Activated naive CD8-positive, alpha-beta T cell (primary cell): ENCODE results near the gene PPL.

ENCODE experiments used
- H3K27ac Mint-ChIP-seq: one replicate; pipeline ENCODE4 v1.8.0; 2021; ENCODE audit warnings: mixed read lengths
- H3K27me3 Mint-ChIP-seq: one replicate; pipeline ENCODE4 v1.8.0; 2021; ENCODE audit warnings: mixed read lengths
- H3K36me3 Mint-ChIP-seq: one replicate; pipeline ENCODE4 v1.8.0; 2021; ENCODE audit warnings: mixed read lengths
- H3K4me1 Mint-ChIP-seq: one replicate; pipeline ENCODE4 v1.8.0; 2021; ENCODE audit warnings: low read depth, mixed read lengths
- H3K4me3 Mint-ChIP-seq: one replicate; pipeline ENCODE4 v1.8.0; 2021; ENCODE audit warnings: mild to moderate bottlenecking, mixed read lengths
- H3K9me3 Mint-ChIP-seq: one replicate; pipeline ENCODE4 v1.8.0; 2021; ENCODE audit warnings: low read depth, mixed read lengths

PPL gene

DNA sequence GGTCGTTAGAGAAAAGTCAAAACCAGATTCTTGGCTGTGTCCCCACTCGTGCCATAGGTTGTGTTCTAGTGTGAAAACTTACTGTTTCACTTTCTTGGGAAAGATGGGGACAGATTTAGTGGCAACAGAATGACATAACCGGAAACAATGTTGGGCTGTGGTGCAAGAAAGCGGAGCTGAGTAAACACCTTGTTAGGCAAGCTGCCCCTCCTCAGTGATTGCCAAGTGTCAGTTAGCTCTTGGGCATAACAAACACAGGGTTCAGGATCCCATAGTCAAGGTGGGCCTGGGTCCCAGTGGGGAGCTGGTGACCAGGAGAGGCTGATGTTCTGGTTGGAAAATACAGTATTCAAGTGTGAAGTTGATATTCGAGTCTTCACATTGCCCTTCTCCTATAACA lies 74.3 kb downstream of the PPL start:
- Mint-ChIP-seq H3K4me3 (no peak overlapping the region), H3K36me3 (peaks cover 9% of the 10 kb centered on the region), H3K27ac (no peak overlapping the region), H3K9me3 (no peaks in the 10 kb centered on the region), H3K27me3 (no peaks in the 10 kb centered on the region), H3K4me1 (peaks cover 6% of the 10 kb centered on the region)

DNA sequence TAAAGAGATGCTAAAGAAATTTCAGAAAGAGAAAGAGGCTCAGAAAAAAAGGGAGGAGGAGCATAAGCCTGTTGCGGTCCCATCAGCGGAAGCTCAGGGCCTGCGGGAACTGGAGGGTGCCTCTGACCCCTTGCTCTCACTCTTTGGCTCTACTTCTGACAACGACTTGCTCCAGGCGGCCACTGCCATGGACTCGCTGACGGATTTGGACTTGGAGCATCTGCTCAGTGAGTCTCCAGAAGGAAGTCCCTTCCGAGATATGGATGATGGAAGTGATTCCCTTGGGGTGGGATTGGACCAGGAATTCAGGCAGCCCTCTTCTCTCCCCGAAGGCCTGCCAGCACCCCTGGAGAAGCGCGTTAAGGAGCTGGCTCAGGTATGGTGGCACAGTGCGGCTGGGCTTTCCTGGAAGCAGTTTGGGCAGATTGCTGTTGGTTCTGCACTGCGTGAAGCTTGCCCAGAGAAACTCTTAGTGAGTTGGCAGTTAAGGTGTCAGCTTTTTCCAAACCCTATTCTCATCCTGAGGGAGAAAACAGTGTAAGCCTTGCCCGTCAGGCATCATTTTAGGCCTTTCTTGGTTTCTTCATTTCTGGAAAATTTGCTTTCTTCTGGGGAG lies 76.1 kb downstream of the PPL start:
- H3K4me3 Mint-ChIP-seq = no peak overlapping the region
- H3K4me1 Mint-ChIP-seq = peaks cover 1% of the 10 kb centered on the region
- no peaks in the 10 kb centered on the region for H3K27me3 Mint-ChIP-seq
- no peak overlapping the region for H3K27ac Mint-ChIP-seq
- H3K9me3 Mint-ChIP-seq = no peaks in the 10 kb centered on the region
- peaks cover 9% of the 10 kb centered on the region for H3K36me3 Mint-ChIP-seq

DNA sequence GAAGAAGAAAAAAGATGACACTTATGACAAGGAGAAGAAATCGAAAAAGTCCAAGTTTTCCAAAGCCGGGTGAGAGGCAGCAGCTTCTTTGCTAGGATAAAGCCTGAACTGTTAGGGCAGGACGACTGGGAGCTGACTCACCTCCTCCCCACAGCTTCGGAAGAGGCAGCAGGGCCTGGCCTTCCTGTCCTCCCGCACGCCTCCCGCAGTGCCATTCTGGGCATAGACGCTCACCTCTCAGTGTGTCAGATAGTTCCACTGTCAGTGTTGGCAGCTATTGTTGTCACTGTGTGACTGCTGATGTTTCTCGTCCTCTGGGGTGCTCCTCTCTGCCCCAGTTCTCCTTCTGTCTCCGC lies 77.1 kb downstream of the PPL start:
- H3K27ac Mint-ChIP-seq = no peak overlapping the region
- H3K27me3 Mint-ChIP-seq = no peaks in the 10 kb centered on the region
- no peak overlapping the region for H3K4me3 Mint-ChIP-seq
- H3K4me1 Mint-ChIP-seq = peaks cover 1% of the 10 kb centered on the region
- peaks cover 9% of the 10 kb centered on the region for H3K36me3 Mint-ChIP-seq
- H3K9me3 Mint-ChIP-seq = no peaks in the 10 kb centered on the region

DNA sequence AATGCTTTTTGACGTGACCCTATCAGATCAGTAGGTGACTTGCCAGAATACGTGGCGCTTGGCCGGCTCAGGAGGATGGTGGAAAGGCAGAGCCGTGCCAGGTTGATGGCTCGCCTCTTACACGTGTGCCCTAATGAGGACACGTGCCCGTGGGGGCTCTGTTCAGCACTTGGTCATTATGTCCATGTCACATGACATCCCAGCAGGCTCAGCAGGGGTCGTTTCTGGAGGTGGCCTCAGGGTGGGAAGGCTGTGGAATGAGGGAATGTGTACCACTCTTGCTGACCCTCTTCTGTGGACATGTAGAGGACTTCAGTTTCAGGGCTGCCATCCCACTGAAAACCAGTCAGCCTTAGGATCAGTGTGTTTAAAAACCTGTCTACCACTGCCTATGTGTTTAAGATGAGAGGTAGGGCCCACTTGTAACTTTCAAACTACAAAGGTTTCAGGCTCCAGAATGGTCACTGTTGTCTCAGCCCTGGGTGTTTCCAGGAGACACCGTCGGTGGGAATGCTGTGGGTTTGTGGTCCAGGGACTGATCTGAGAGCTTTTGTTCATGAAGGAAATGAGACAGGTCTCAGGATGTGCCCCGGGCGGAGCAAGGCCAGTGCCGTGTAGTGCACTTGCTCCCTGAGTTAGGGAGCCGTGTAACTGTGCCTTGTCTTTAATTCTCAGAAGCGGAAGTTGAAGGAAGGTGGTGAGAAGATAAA lies 77.6 kb downstream of the PPL start:
- Mint-ChIP-seq H3K4me3 (no peak overlapping the region), H3K4me1 (peaks cover 1% of the 10 kb centered on the region), H3K9me3 (no peaks in the 10 kb centered on the region), H3K27me3 (no peaks in the 10 kb centered on the region), H3K27ac (no peak overlapping the region), H3K36me3 (peaks cover 9% of the 10 kb centered on the region)

DNA sequence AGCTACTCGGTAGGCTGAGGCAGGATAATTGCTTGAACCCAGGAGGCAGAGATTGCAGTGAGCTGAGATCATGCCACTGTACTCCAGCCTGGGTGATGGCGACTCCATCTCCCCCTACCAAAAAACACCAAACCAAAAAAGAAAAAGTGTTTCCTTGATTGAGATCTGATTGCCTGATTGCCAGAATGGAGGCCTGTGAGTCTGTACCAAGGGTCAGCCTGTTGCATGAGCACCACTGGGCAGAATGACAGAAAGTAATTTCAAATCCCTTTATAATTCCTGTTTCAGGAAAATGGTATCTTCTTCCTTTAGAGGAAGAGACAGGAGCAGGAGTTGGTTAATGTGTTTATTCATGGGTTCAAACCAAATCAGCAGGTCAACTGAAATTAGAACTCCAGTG lies 81.1 kb downstream of the PPL start:
- Mint-ChIP-seq H3K4me3 (no peak overlapping the region), H3K27ac (no peak overlapping the region), H3K4me1 (peaks cover 14% of the 10 kb centered on the region), H3K36me3 (peaks cover 5% of the 10 kb centered on the region), H3K9me3 (no peaks in the 10 kb centered on the region), H3K27me3 (no peaks in the 10 kb centered on the region)

DNA sequence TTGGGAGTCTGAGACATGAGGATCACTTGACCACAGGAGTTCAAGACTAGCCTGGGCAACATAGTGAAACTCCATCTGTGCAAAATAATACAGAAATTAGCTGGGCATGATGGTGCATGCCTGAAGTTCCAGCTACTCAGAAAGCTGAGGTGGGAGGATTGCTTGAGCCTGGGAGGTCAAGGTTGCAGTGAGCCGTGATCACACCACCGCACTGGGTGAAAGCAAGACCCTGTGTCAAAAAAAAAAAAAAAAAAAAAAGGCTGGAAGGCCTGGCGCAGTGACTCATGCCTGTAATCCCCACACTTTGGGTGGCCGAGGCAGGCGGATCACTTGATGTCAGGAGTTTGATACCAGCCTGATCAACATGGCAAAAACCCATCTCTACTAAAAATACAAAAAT lies 81.6 kb downstream of the PPL start:
- peaks cover 19% of the 10 kb centered on the region for H3K4me1 Mint-ChIP-seq
- H3K36me3 Mint-ChIP-seq = peaks cover 5% of the 10 kb centered on the region
- H3K27me3 Mint-ChIP-seq = no peaks in the 10 kb centered on the region
- no peak overlapping the region for H3K4me3 Mint-ChIP-seq
- H3K9me3 Mint-ChIP-seq = no peaks in the 10 kb centered on the region
- H3K27ac Mint-ChIP-seq = no peak overlapping the region

DNA sequence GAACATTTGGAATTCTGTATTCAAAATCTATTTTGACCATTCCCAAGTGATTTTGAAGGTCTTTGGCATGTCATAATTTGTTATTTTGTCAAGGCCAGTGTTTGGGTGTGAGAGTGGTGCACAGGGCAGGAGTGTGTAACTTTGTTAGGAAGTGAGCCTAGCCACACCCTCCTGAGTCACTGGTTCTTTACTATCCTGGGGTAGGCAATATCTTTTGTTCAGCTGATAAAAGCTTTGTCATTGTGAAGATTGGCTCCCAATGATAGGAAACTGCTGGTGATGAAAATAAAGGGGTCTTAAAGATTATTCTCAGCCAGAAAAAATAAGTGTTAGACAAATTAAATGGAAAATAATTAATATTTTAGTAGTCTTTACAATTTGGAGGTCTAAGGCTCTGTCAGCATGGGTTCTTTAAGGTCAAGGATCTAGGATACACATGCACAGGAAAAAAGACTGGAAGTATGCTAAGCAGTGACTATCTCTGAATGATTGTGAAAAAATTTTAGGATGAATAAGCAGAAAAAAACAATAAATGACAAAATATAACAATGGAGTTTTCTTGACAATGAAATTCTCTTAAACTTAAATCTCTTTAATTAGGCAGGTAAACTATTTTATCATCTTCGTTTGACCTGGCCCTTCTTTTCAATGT lies 84.6 kb downstream of the PPL start:
- no peaks in the 10 kb centered on the region for H3K9me3 Mint-ChIP-seq
- H3K27me3 Mint-ChIP-seq = no peaks in the 10 kb centered on the region
- no peak overlapping the region for H3K4me3 Mint-ChIP-seq
- H3K4me1 Mint-ChIP-seq = peaks cover 39% of the 10 kb centered on the region
- H3K27ac Mint-ChIP-seq = peak overlapping the region; percentile 46
- H3K36me3 Mint-ChIP-seq = no peaks in the 10 kb centered on the region

DNA sequence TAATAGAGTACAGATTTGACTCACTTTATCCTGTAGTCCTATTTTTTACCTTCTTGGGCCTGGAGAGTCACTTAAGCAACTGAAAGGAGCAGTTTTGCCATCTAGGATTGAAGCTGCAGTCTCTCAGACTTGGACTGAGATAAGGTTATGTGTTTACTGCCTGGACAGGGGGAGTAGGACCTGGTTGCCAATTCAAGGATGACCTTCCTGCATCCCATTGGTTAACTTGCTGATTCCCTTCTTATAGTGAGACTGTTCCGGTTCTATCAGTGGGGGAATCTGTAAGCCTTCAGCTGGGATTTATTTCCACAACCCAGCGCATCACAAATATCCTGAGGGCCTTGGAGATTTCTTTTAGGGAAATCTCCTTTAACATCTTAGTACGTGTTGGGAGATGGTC lies 86.7 kb downstream of the PPL start:
- peaks cover 6% of the 10 kb centered on the region for H3K36me3 Mint-ChIP-seq
- H3K27me3 Mint-ChIP-seq = no peaks in the 10 kb centered on the region
- peak overlapping the region; percentile 60 for H3K4me3 Mint-ChIP-seq
- H3K4me1 Mint-ChIP-seq = peaks cover 49% of the 10 kb centered on the region
- peak overlapping the region; percentile 19 for H3K27ac Mint-ChIP-seq
- no peaks in the 10 kb centered on the region for H3K9me3 Mint-ChIP-seq

DNA sequence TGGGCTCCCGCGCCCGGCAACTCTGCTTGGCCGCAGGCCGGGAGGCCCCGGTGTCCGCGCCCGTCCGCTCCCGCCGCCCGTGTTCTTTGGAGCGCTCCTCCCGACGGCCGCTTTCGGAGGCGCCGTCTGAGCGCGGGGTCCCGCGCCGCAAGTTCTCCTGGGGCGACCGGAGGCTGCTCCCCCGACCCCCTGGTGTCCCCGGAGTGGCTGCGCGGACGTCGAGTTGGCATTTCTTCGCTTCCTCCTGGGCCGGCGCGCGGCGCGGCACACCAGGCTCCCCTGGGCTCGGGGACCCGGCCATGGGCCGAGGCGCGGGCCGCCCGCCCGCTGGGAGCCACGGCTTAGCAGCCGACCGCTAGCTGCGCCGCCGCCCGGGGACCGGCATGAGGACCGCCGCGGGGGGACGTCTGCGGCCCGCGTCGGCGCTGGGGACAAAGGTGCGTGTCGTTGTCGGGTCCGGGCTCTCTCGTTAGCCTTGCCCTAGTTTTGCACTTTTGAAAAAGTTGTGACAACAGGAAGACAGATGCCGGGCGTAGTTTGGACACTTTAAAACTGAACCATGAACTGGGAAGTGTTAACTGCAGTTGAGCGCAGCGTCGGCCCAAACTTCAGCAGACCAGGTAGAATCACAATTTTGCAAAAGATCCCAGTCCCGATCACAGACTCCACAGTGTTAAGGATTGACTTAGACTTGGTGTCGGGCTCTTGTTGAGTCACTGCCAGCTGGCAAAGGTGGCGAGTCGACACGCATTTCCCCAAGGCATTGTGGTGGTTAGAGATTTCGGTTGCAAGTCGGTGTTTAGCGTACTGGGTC lies 89.0 kb downstream of the PPL start:
- Mint-ChIP-seq H3K4me3 (peak overlapping the region; percentile 90), H3K9me3 (no peaks in the 10 kb centered on the region), H3K4me1 (peaks cover 53% of the 10 kb centered on the region), H3K36me3 (peaks cover 6% of the 10 kb centered on the region), H3K27ac (peak overlapping the region; percentile 75), H3K27me3 (no peaks in the 10 kb centered on the region)

DNA sequence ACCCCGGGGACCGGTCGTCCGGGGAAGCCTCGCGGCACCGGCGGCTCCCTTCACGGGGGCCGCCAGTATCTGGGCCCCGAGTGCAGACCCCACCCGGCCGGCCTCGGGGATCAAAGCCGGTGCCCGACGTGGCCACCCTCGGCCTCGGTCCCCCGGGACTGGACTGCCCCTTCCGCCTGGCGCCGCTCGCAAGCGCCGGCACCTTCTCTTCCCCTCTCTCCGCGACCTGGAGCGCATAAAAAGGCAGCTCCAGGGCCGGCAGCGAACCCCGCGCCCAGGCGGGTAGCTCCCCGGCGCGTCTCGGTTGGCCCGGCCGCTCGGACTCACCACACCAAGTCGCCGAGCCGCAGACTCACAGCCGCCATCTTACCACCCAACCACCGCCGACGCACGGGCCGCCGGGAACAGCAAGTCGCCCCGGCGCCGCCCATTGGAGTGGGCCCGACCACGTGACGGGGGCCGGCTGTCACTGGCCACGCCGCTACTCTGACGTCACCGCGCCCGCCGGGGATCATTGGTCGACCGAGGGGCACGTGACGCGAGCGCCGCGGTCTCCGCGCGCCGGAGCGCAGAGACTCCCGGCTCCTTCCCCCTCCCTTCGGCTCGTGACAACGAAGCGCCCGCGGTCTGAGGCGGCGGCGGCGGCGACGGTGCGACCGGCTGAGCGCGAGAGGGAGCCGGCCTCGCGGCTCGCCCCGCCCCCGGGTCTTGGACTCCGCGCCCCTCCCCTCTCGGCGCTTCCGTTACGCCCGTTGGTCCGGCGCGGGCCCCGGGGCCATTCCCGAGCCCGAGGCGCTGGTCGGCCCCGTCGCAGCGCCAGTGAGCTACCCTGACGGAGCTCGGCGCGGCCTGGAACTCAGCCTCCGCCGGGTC lies 89.8 kb downstream of the PPL start, which contains the start of the genes GLYR1 and UBN1:
GLYR1 (minus strand) TSS at position 388 of the 873 bp plus-strand sequence; CDS start at position 365, 23 bp downstream.
UBN1 (plus strand) TSS at position 581 of the 873 bp plus-strand sequence. CDS start 5,437 bp downstream, outside the sequence.
- Mint-ChIP-seq H3K27ac (peak within 1 kb of the TSS; percentile 91), H3K27me3 (no peaks in the 10 kb centered on the region), H3K4me3 (peak within 1 kb of the TSS; percentile 90), H3K4me1 (peaks cover 51% of the 10 kb centered on the region), H3K9me3 (no peaks in the 10 kb centered on the region), H3K36me3 (peaks cover 6% of the 10 kb centered on the region)

DNA sequence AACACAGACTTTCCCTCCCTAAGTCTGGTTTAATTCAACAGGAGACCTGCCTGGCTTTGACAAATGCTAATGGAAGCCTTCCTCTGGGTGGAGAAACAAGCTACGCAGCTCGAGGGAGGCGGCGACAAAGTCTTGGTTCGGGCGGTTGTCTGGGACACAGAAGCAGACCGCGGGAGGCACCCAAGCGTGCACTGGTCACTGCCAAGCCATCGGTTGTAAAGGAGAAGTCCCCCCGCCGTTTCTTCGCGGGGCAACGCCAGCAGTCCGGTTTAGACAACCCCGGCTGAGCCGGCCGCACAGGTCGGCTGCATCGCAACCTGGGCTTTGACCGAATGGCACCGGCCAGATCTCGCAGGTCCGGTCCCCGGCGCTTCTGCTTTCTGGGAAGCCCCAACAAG lies 90.4 kb downstream of the PPL start:
- Mint-ChIP-seq H3K36me3 (peaks cover 6% of the 10 kb centered on the region), H3K9me3 (no peaks in the 10 kb centered on the region)

DNA sequence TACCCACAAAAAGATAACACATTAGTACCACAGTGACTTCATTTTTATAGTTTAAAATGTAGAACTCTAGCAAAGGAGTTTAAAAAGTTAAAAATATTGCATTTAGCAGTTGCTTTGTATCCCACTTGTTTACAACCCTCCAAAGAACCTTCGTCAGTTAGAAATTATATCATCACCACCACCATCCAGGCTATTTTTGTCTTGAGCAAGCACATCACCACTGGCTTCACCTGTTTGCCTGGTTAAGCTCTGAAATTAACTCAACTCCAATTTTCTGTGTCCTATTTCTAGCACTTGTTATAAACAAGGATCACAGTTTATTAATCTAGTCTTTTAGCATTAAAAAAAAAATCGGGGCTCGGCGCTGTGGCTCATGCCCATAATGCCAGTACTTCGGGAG lies 96.0 kb downstream of the PPL start:
- Mint-ChIP-seq H3K27ac (no peak overlapping the region), H3K36me3 (peaks cover 4% of the 10 kb centered on the region), H3K4me3 (no peak overlapping the region)

More for the DNA sequence above, 90.4 kb downstream of the PPL start:
- Mint-ChIP-seq H3K27ac (peak overlapping the region; percentile 85), H3K4me3 (peak overlapping the region; percentile 89), H3K4me1 (peaks cover 46% of the 10 kb centered on the region), H3K27me3 (no peaks in the 10 kb centered on the region)

DNA sequence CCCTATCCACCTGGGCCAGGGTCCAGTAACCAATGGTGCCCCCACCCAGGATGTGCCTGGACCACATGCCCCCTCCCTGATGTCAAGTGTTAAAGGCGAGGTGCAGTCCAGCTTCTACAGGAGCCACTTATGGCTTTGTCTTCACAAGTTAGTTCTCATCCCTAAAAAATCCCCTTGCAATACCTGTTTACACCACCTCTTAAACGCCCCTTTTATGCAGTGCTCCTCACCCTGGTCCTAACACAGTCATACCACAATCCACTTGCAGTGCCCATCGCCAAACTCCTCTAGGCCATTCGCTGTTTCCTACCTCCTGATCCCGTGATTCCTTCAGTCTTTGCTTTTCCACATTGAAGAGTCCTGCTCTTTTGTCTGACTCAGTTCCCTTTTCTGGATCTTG lies 97.0 kb downstream of the PPL start:
- Mint-ChIP-seq H3K4me3 (no peak overlapping the region), H3K4me1 (peaks cover 10% of the 10 kb centered on the region), H3K27ac (peak overlapping the region; percentile 17), H3K9me3 (no peaks in the 10 kb centered on the region), H3K27me3 (no peaks in the 10 kb centered on the region), H3K36me3 (no peaks in the 10 kb centered on the region)

More for the DNA sequence above, 96.0 kb downstream of the PPL start:
- Mint-ChIP-seq H3K4me1 (peaks cover 17% of the 10 kb centered on the region), H3K9me3 (no peaks in the 10 kb centered on the region), H3K27me3 (no peaks in the 10 kb centered on the region)
